ENCODE measurements around the gene IPCEF1. TPM values are rescaled to one million over a fixed set of nuclear protein-coding genes. Genes with fewer than 3 reads are reported as not detected.

Gene IPCEF1
- 0.48 and 0.77 TPM in 2 replicates for total RNA-seq (2021)
- long read RNA-seq, result 0 reads

GRCh38 chr6:154356690-154357089, at the start of gene IPCEF1:
TSS of gene IPCEF1 (minus strand) at chr6:154356803. CDS start at chr6:154265947, 90,856 bp downstream.
- no peak within 1 kb of the TSS for H2BK5ac ChIP-seq (ENCODE audit: insufficient read length, low read length)
- no peak within 1 kb of the TSS for H3K14ac ChIP-seq (ENCODE audit: insufficient read depth, low read length)
- no peak within 1 kb of the TSS for H2AFZ ChIP-seq (ENCODE audit: low read length)
- H3K23ac ChIP-seq (ENCODE audit: insufficient read length, low read depth, low read length), result no peak within 1 kb of the TSS
- H3K79me2 ChIP-seq (ENCODE audit: insufficient read depth, low read length), result no peaks in the 10 kb centered on the region
- DNase-seq, result no peak
- H3K18ac ChIP-seq (ENCODE audit: insufficient read length, low read depth, low read length), result no peak within 1 kb of the TSS
- no peaks in the 10 kb centered on the region for H3K79me1 ChIP-seq (ENCODE audit: insufficient read depth, low read depth, low read length, poor library complexity, severe bottlenecking)
- H2BK120ac ChIP-seq (ENCODE audit: low read depth, low read length, poor library complexity, severe bottlenecking), result no peak within 1 kb of the TSS
- no peak for TF ChIP-seq CTCF (conservative IDR thresholded peaks at IDR 0.05)
- no peak within 1 kb of the TSS for H2BK15ac ChIP-seq (ENCODE audit: low read depth, low read length)
- no peaks in the 10 kb centered on the region for H3K27me3 ChIP-seq (ENCODE audit: insufficient read depth, low read length)
- no peaks in the 10 kb centered on the region; a peak in 1 of 5 replicates for H3K9me3 Mint-ChIP-seq
- no peaks in the 10 kb centered on the region for H3K4me1 Mint-ChIP-seq
- no peak within 1 kb of the TSS for H3T11ph ChIP-seq (ENCODE audit: low read length)
- no peak within 1 kb of the TSS for H3K4ac ChIP-seq (ENCODE audit: low read depth, low read length)
- no peaks in the 10 kb centered on the region for H3K27me3 Mint-ChIP-seq (ENCODE audit: low read depth)
- peak within 1 kb of the TSS in 1 of 3 experiments; percentile 79; a peak in 2 of 7 replicates for H3K27ac Mint-ChIP-seq
- H3K4me2 ChIP-seq (ENCODE audit: insufficient read depth, insufficient read length, low read length), result no peak within 1 kb of the TSS
- no peaks in the 10 kb centered on the region for H3K4me1 ChIP-seq (ENCODE audit: insufficient read depth, low read length)
- H3K4me3 Mint-ChIP-seq, result no peak within 1 kb of the TSS
- no peak within 1 kb of the TSS for H4K91ac ChIP-seq (ENCODE audit: insufficient read length, low read depth, low read length)
- no CpG with 5 or more reads among the region's 3 CpGs for WGBS (ENCODE audit: extremely low coverage, insufficient read length, low lambda C conversion rate)
- no peak within 1 kb of the TSS for H2AK5ac ChIP-seq (ENCODE audit: insufficient read length, low read length)
- no peak within 1 kb of the TSS for H4K5ac ChIP-seq (ENCODE audit: insufficient read length, low read depth, low read length)
- H3K9me3 ChIP-seq (ENCODE audit: control insufficient read depth, low read depth, low read length), result no peaks in the 10 kb centered on the region
- no peak within 1 kb of the TSS for H2BK20ac ChIP-seq (ENCODE audit: low read depth, low read length, poor library complexity, severe bottlenecking)
- H3K27ac ChIP-seq (ENCODE audit: insufficient read length, low read depth, low read length), result no peak within 1 kb of the TSS
- H4K8ac ChIP-seq (replicated peaks; ENCODE audit: insufficient read length, low read depth, low read length), result no peak within 1 kb of the TSS
- H2BK12ac ChIP-seq (ENCODE audit: insufficient read length, low read depth, low read length), result no peak within 1 kb of the TSS
- H3K36me3 Mint-ChIP-seq (ENCODE audit: insufficient read depth in 1 of 3, low read depth in 3 of 3), result no peaks in the 10 kb centered on the region; a peak in 1 of 7 replicates
- no peak within 1 kb of the TSS for H3K9ac ChIP-seq (ENCODE audit: extremely low read depth, insufficient read length, low read length)
- H3K23me2 ChIP-seq (ENCODE audit: insufficient read length, low read depth, low read length, poor library complexity, severe bottlenecking), result no peaks in the 10 kb centered on the region
- no peaks in the 10 kb centered on the region for H4K20me1 ChIP-seq (ENCODE audit: control insufficient read depth, insufficient read depth, insufficient read length)
- no peak within 1 kb of the TSS for H3K56ac ChIP-seq (ENCODE audit: insufficient read length, low read depth, low read length)

All from H9 (cell line).